KMS-11 (cell line): Measurements from ENCODE around the gene SGCD.

ENCODE experiments used
- H2AFZ ChIP-seq: fragments of 200-600 bp; sonication (generic); 2 replicates; pipeline ENCODE4 v1.6.1; 2016; ENCODE audit warnings: antibody characterized with exemption, mixed run types, low read depth
- H3K27ac ChIP-seq: fragments of 200-600 bp; sonication (generic); 2 replicates; pipeline ENCODE4 v1.6.1; 2016; ENCODE audit warnings: mild to moderate bottlenecking, mixed run types
- H3K27me3 ChIP-seq: fragments of 200-600 bp; sonication (generic); 2 replicates; pipeline ENCODE4 v1.6.1; 2017; ENCODE audit warnings: mild to moderate bottlenecking, low read depth, mixed run types, moderate library complexity; ENCODE audit not compliant: insufficient read depth
- H3K36me3 ChIP-seq: fragments of 200-600 bp; sonication (generic); 2 replicates; pipeline ENCODE4 v1.6.1; 2017; ENCODE audit warnings: mild to moderate bottlenecking, mixed run types; ENCODE audit not compliant: insufficient read depth
- H3K4me1 ChIP-seq: fragments of 200-600 bp; sonication (generic); 2 replicates; pipeline ENCODE4 v1.6.1; 2016; ENCODE audit warnings: mild to moderate bottlenecking, low read depth, mixed run types; ENCODE audit not compliant: poor library complexity, severe bottlenecking
- H3K4me2 ChIP-seq: fragments of 200-600 bp; sonication (generic); 2 replicates; pipeline ENCODE4 v1.7.0; 2016; ENCODE audit warnings: mild to moderate bottlenecking, mixed run types
- H3K4me3 ChIP-seq: fragments of 200-600 bp; sonication (generic); IDR thresholded peaks from 2 replicates; pipeline ENCODE4 v1.6.1; 2017; ENCODE audit warnings: low read depth, low read length, mixed read lengths; ENCODE audit not compliant: insufficient read depth
- H3K79me2 ChIP-seq: fragments of 200-600 bp; sonication (generic); 2 replicates; pipeline ENCODE4 v1.6.1; 2016; ENCODE audit warnings: low read depth, mixed run types; ENCODE audit not compliant: insufficient read depth
- H3K9ac ChIP-seq: fragments of 200-600 bp; sonication (generic); 2 replicates; pipeline ENCODE4 v1.6.1; 2016; ENCODE audit warnings: mild to moderate bottlenecking, mixed run types
- H4K20me1 ChIP-seq: fragments of 200-600 bp; sonication (generic); 2 replicates; pipeline ENCODE4 v1.6.1; 2016; ENCODE audit warnings: mild to moderate bottlenecking, mixed run types; ENCODE audit not compliant: insufficient read depth
- TF ChIP-seq, protein P1 (sequence below): fragments of 200-600 bp; sonication (generic); conservative IDR thresholded peaks from 2 replicates; pipeline ENCODE4 v1.6.1; 2017; ENCODE audit warnings: low read depth, mild to moderate bottlenecking, antibody characterized with exemption, low read length, moderate library complexity, mixed read lengths

Gene SGCD

GRCh38 chr5:156556666-156557406, 229.9 kb downstream of the SGCD start:
- TF ChIP-seq, protein P1, sequence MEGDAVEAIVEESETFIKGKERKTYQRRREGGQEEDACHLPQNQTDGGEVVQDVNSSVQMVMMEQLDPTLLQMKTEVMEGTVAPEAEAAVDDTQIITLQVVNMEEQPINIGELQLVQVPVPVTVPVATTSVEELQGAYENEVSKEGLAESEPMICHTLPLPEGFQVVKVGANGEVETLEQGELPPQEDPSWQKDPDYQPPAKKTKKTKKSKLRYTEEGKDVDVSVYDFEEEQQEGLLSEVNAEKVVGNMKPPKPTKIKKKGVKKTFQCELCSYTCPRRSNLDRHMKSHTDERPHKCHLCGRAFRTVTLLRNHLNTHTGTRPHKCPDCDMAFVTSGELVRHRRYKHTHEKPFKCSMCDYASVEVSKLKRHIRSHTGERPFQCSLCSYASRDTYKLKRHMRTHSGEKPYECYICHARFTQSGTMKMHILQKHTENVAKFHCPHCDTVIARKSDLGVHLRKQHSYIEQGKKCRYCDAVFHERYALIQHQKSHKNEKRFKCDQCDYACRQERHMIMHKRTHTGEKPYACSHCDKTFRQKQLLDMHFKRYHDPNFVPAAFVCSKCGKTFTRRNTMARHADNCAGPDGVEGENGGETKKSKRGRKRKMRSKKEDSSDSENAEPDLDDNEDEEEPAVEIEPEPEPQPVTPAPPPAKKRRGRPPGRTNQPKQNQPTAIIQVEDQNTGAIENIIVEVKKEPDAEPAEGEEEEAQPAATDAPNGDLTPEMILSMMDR = no peak
- H3K9ac ChIP-seq = no peak overlapping the region
- no peak overlapping the region for H2AFZ ChIP-seq
- H4K20me1 ChIP-seq = no peaks in the 10 kb centered on the region
- no peaks in the 10 kb centered on the region for H3K36me3 ChIP-seq
- no peaks in the 10 kb centered on the region for H3K4me1 ChIP-seq
- no peak overlapping the region for H3K27ac ChIP-seq
- H3K4me3 ChIP-seq = no peak overlapping the region
- H3K79me2 ChIP-seq = no peaks in the 10 kb centered on the region
- H3K4me2 ChIP-seq = no peak overlapping the region
- no peaks in the 10 kb centered on the region for H3K27me3 ChIP-seq

GRCh38 chr5:156560002-156560401, 233.0 kb downstream of the SGCD start:
- TF ChIP-seq, protein P1 = no peak
- H4K20me1 ChIP-seq = no peaks in the 10 kb centered on the region
- no peak overlapping the region for H3K9ac ChIP-seq
- no peak overlapping the region for H2AFZ ChIP-seq
- H3K27ac ChIP-seq = no peak overlapping the region
- no peaks in the 10 kb centered on the region for H3K27me3 ChIP-seq
- no peak overlapping the region for H3K4me2 ChIP-seq
- H3K4me3 ChIP-seq = no peak overlapping the region
- H3K36me3 ChIP-seq = no peaks in the 10 kb centered on the region
- H3K79me2 ChIP-seq = no peaks in the 10 kb centered on the region
- H3K4me1 ChIP-seq = no peaks in the 10 kb centered on the region

DNA sequence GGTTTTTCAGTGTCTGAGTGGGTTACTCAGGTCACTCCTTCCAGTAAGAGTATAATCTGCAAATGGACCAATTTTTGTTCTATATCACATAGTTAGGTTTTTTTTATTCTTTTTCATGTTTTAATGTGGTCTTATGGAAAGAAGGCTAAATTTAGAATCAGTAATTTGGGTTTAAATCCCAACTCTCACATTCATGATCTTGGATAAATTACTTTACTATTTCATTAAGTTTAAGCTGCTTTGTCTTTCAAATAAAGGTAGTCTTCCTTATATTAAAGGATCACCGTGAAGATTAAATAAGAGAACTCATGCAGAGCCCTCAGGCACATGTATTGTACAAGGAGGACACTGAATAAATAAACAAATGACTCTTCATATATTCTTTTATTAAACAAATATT, 234.7 kb downstream of the SGCD start:
- Histone ChIP-seq H3K9ac (no peak overlapping the region), H3K4me3 (no peak overlapping the region), H3K27ac (no peak overlapping the region), H4K20me1 (no peaks in the 10 kb centered on the region), H3K27me3 (no peaks in the 10 kb centered on the region), H3K36me3 (no peaks in the 10 kb centered on the region), H3K4me2 (no peak overlapping the region), H2AFZ (no peak overlapping the region), H3K79me2 (no peaks in the 10 kb centered on the region), H3K4me1 (no peaks in the 10 kb centered on the region)
- TF ChIP-seq, protein P1 = no peak

- Histone ChIP-seq H3K27me3 (no peaks in the 10 kb centered on the region), H3K79me2 (no peaks in the 10 kb centered on the region), H3K4me3 (no peak overlapping the region), H4K20me1 (no peaks in the 10 kb centered on the region), H3K36me3 (no peaks in the 10 kb centered on the region), H2AFZ (no peak overlapping the region), H3K4me1 (no peaks in the 10 kb centered on the region), H3K27ac (no peak overlapping the region), H3K4me2 (no peak overlapping the region), H3K9ac (no peak overlapping the region)
- TF ChIP-seq, protein P1 = no peak
These were observed 243.7 kb downstream of the SGCD start for GRCh38 chr5:156570615-156571014.
